NCI-H510A treated with DMSO at 0.1 percent for 48 hours (cell line): ENCODE data around the gene VKORC1.

Source experiments
- DNase-seq: peaks from one replicate; lab custom pipeline; 2025; lab: John Stamatoyannopoulos, UW

The VKORC1 gene

DNA sequence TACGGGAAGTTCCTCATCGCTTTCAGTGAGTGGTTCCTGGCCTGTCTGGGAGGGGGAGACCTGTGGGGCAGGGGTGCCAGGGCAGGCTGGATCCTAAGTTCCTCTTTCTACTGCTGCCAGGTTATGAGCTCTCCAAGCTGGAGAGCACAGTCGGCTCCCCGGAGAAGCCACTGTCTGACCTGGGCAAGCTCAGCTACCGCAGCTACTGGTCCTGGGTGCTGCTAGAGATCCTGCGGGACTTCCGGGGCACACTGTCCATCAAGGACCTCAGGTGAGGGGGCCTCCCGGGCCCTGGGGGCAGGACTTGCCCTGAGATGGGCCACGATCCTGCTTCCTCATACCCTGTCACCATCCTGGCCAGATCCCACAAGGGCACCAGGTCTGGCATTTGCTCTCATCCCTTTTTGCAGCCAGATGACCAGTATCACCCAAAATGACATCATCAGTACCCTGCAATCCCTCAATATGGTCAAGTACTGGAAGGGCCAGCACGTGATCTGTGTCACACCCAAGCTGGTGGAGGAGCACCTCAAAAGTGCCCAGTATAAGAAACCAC, 35.8 kb upstream of the VKORC1 start:
- no peak for DNase-seq

DNA sequence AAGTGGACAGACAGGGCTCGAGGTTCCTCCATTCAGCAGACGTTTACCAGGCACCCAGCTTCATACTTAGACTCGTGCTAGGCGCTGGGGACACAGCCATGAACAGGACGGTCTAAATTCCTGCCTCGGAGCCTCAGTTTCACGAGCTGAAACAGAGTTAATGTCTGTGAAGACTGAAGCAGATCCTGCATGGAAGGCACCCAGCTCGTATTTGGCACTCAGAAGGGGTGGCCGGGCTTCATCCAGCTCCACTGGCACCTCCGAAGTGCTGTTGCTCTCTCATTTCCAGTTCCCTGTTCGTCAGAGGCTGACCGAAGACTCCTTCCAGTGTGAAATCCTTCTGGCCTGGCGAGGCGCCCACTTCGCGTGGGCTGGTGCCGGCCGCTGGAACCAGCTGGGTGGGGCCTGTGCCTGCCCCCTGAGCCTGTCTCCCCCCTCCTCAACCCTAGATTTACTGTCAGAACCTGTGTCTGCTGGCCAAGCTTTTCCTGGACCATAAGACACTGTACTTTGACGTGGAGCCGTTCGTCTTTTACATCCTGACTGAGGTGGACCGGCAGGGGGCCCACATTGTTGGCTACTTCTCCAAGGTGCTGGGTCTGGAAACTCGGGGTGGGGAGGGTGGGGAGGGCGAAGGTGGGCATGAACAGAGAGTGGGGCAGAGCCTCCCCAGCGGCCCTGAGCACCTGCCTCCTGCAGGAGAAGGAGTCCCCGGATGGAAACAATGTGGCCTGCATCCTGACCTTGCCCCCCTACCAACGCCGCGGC, 35.2 kb upstream of the VKORC1 start:
- no peak for DNase-seq

DNA sequence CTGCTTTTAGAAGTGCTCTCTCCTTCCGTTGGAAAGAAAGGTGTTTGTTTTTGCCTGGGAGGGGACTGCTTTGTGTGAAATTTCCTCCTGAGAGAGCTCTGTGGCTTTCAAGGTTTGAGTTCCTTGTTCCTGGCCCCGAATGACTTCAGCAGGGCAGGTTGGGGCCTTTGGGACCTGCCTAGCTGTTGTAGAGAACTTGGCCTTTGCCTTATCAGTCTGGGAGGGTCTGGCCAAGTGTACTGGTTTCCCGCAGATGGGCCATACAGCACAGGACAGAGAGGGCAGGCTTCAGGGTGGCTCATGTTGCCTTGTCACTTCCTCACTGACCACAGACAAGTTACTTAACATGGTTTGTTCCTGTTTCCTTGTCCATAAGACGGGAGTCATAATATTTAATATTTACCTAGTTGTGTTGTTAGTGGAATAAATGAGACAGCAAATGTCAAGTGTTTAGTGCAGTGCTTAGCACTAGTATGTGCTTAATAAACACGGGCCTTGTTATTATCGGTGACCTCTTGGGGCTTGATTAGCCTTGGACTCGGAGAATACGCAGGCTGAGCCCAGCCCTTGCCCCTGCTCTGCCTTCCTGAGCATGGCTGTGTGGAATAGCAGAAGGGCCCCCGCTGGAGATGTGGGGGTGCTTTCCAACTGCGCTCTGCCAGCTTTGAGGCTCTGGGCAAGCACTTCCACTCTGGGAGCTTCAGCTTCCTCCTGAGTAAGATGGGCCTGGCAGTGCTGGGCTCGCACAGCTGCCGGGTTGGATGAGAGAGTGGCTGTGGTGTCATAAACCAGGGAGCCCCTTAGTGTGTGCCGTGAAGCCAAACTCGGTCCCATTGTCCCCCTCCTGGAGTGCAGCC, 34.3 kb upstream of the VKORC1 start:
- DNase-seq = no peak

DNA sequence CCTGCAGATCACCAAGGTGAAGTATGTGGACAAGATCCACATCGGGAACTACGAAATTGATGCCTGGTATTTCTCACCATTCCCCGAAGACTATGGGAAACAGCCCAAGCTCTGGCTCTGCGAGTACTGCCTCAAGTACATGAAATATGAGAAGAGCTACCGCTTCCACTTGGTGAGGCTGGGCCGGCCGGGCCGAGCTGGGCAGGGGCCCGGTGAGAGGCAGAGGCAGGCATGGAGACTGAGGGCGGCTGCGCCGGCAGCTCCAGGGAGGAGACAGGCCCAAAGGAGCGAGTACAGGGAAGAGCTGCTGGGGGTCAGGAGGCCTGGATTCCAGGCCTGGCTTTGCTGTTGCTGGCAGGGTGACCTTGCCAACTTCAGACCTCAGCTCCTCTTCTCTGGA, 32.6 kb upstream of the VKORC1 start:
- DNase-seq = no peak

DNA sequence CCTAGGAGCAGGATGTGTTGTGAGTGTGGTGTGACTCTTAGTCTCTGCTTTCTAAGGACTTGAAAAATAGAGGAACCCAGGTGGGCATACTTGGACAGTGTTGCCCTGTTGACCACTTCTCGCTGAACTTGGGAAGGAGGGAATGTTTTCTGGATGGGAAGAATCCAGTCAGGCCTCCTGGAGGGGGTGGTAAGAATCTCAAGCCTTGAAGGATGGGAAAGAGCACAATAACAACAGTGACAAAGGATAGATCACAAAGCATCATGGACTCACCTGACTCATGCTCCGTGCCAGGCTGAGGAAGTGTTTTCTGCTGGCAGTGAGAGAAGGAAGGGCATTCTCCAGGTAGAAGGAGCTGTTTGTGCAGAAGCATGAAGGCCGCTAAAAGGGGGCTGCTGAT, 31.2 kb upstream of the VKORC1 start:
- DNase-seq = no peak

DNA sequence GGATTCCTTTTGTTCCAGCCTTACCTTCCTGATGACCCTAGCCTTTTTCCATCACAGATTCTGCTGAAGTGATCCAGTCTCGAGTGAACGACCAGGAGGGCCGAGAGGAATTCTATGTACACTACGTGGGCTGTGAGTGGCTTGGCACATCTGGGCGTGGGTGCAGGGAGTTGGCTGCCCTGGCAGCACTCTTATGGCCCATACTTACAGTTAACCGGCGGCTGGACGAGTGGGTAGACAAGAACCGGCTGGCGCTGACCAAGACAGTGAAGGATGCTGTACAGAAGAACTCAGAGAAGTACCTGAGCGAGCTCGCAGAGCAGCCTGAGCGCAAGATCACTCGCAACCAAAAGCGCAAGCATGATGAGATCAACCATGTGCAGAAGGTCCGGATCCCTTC, 25.5 kb upstream of the VKORC1 start:
- DNase-seq = no peak

DNA sequence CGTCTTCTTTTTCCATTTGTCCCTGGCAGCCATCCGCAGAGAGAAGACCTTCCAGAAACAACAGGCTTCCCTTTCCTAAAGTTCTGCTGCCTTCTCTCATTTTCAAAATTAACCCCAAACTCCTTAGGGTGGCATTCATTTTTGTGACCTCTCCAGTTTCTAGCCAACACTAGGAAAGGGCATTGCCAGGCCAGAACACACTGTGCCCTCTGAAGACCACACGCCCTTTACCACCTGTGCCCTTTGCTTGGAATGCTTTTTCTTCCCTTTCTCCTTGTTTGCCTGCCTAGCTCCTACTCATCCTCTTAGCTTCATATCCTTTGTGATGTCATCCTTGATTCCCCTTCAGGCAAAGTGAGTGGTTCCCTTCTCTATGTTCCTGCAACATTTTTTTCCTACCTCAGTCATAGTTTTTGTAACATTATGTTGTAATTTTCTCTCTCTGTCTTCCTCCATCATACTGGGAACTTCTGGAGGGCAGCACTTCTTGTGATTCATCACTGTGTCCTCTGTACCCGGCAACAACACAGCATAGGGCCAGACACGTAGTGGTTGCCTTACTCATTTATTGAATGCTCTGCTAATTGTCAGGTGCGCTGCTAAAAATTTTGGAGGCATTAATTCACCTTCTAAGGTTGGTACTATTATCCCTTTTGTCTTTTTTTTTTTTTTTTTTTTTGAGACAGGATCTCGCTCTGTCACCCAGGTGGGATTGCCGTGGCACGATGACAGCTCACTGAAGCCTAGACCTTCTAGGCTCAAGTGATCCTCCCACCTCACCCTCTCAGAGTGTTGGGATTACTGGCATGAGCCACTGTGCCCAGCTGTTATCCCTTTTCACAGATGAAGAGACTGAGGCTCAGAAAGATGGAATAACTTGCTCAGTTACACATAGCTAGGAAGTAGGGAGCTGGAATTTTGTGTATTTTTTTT, 23.9 kb upstream of the VKORC1 start:
- no peak for DNase-seq

DNA sequence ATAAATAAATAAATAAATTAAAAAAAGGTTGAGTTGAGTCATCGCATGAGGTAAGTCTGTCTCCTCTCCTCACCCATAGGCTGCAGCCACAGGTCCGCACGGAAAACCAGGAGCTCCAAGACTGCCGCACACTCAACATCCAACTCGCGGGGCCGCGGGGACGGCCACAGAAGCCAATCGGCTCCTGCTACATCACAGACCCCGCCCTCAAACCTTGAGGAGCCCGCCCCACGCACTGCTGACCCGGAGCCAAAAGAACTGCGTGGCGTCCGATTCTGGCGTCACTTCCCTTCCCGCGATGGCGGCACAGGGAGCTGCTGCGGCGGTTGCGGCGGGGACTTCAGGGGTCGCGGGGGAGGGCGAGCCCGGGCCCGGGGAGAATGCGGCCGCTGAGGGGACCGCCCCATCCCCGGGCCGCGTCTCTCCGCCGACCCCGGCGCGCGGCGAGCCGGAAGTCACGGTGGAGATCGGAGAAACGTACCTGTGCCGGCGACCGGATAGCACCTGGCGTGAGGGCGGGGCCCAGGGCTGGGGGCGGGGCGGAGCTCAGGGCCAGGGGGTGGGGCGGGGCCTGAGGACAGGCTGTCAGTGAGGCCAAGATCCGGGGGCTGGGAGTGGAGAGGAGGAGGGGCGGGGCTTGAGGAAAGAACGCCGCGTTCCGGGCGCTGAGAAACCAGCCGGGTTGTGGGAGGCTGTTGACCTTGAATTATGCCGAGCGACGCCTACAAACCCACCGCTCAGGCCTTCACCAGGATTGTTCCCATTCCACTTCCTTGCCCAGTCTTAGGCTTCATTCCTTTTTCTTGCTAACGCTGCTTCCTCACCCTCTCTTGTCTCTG, 23.0 kb upstream of the VKORC1 start, which contains the start of gene KAT8:
Gene KAT8, plus strand, starts transcription at position 281 of the 839 bp plus-strand sequence. Its CDS starts 18 bp downstream, at position 299.
- DNase-seq = peak; percentile 98

DNA sequence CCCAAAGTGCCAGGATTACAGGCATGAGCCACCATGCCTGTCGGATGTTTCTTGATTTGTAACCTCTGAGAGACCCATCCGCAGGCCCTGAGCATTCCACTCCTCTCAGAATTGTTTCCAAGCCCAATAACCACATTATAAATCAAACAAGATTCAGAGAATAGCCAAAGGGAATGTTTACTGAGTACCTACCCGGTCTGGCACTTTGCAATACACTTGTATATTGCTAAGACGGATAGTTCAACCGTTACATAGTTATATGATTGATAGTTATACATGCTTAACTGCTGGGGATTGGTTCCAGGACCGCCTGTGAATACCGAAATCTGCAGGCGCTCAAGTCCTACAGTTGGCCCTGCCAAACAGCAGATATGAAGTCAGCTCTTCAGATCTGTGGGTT, 19.9 kb upstream of the VKORC1 start:
- DNase-seq = no peak

DNA sequence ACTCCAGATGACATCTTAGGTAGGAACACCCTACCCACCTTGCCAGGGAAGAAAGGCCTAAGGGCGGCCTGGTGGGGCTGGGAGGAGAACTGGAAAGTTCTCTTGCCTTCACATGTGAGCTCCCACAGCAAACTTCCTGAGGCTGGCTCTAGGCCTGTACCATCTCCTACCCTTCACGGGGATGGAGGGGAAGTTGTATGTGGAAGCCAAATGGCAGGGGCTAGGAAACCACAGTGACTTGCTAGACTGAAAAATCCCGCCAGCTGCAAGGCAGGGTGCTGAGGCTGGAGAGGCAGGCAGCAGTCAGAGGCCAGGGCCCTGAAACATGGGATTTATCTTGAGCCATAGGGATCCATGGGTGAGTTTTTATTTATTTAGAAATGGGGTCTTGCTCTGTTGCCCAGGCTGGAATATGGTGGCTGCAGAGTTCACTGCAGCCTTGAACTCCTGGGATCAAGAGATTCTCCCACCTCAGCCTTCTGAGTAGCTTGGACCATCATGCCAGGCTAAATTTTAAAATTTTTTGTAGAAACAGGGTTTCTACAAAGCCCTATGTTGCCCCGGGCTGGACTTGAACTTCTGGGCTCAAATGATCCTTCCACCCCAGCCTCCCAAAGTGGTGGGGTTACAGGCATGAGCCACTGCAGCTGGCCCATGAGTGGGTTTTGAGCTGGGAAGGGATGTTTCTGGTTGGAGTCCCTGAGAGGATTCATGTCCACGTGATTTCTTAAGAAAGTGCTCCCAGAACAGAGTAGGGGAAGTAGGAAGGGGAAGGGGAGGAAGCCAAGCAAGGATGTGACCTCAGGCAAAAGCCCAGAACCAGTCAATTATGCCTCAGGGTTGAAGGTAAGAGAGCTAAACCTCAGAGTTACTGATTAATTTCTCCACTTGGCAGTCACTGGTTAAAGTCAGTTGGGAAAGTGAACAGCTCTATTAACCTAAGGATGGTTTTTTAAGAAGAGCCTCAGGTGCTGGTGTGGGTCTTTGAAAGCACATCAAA, 18.8 kb upstream of the VKORC1 start:
- DNase-seq = no peak

DNA sequence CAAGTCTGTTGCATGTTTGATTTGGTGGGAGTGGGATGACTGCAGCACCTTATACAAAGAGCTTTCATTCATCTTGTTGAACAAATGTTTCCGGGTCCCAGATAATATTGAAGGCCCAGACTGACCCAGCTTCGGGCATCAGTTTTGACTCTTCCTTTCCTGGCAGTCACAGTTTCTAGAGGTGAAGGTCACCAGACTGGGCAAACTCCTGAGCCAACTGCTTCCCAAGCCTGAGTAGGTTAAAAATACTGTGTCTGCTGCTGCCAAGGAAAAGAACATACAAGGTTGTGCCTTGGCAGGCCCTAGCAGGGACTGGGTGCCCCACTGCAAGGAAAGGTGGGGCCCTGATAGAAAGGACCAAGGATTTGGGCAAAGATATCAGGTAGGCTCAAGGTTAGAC, 18.1 kb upstream of the VKORC1 start:
- no peak for DNase-seq

DNA sequence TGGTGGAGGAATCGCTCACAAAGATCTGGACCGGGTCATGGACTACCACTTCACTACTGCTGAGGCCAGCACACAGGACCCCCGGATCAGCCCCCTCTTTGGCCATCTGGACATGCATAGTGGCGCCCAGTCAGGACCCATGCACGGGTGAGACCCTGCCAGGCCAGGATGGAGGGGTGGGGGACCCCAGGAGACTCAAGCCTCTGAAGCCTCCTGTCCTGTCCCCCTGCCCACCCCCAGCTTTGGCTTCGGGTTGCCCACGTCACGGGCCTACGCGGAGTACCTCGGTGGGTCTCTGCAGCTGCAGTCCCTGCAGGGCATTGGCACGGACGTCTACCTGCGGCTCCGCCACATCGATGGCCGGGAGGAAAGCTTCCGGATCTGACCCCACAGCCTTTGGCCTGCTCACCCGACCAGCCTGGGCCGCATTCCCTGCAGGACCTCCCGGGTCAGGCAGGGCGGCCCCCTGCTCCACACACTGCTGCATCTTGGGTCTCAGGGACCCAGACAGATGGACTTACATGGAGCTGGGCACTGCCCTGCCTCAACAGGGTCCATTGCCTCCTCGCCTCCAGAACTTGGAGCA, 17.4 kb upstream of the VKORC1 start:
- DNase-seq = no peak

DNA sequence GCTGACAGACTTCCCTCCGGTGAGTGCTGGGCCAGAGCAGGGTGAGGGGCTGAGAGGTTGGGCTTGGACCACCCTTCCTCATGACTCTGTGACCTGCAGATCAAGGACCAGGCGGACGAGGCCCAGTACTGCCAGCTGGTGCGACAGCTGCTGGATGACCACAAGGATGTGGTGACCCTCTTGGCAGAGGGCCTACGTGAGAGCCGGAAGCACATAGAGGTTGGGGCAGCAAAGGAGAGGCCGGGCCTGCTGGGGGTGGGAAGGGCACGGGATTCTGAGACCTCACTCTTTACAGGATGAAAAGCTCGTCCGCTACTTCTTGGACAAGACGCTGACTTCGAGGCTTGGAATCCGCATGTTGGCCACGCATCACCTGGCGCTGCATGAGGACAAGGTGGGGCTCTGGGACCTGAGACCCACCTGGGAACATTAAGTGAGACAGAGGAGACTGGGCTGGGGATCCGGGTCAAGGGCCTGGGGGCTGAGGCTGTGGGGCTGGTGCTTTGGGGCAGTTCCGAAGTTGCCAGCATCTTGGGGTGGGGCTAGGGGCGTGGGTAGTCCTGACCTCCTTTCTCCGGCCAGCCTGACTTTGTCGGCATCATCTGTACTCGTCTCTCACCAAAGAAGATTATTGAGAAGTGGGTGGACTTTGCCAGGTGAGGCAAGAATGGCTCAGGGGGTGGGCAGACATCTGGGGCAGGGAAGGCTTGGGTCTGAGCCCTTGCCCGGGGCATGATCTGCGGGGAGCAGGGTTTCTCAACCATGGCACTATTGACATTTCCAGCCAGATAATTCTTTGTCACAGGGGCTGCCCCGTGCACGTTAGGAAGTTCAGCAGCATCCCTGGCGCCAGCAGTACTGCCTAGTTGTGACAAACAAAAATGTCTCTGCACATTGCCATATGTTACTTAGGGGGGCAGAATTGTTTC, 15.8 kb upstream of the VKORC1 start:
- DNase-seq = no peak

DNA sequence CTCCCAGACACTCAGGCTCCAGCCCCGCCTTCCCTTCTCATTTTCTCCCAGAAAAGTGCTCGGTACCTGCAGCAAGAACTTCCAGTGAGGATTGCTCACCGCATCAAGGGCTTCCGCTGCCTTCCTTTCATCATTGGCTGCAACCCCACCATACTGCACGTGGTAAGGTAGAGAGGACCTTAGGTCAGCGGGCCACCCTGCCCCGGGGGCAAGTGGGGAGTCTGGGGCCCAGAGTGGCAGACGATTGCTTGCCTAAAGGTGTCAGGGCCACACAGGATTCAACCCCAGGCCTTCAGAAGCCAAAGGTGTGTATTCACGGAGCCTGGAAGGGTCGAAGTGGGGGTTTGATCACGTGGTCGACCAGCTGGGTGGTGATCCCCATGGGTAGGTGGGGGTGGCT, 15.0 kb upstream of the VKORC1 start:
- no peak for DNase-seq

DNA sequence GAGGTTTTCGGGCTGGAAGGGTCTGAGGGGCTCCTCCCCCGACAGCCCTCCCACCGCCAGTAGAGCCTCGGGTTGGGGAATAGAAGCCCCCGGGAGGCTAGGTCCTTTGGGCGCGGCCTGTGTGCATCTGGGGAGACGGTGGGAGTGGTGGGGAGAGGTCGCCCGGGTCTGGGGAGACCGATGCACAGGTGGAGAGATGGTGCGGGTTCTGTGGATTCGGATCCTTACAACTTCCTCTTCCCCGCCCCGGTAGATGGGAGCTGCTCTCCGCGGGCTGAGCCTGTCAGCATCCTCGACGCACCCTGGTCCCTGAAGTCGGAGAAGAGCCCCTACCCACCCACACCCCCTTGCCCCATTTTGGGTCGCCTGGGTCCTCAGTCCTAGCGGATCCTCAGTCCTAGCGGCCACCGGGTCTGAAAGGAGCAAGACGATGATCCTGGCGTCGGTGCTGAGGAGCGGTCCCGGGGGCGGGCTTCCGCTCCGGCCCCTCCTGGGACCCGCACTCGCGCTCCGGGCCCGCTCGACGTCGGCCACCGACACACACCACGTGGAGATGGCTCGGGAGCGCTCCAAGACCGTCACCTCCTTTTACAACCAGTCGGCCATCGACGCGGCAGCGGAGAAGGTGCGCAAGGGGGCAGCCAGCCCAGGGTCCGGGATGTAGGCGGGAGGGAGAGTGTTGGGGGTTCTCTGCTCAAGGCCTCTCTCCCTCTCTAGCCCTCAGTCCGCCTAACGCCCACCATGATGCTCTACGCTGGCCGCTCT, 14.4 kb upstream of the VKORC1 start:
- no peak for DNase-seq

DNA sequence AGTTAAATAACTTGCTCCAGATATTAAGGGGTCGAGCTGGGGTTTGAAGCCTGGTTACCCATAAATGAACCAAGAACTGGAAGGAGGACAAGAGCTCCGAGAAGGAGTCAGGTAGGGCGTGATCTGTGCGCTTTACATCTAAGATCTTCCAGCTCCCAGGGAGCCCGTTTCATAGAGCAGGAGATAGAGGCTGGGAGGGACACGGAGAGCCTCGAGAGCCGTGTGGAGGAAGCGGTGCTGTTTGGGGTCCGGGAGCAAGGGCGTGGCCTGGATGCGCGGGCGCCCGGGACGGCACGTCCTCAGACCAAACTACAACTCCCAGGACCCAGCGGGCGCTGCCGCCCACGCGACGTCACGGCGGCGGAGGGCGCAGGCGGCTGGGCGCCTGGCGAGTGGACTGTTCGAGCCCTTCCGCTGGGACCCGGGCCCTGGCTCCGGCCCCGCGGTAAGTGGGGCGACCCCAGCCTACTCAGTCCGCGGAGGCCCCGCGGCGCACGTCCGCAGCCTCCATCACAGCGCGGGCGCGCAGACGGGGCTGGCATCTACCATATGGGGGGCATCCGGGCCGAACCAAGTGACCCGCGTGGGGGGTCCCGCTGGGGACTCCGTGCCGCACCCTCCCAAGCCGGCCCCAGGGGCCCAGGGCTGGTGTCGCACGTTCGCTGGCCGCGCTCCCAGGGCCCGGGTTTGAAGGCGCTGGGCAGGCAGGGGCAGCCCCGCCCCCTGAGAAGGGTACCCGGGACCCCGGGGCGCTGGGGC, 13.6 kb upstream of the VKORC1 start, which contains the start of gene BCKDK:
Gene BCKDK, plus strand, starts transcription at position 352 of the 759 bp plus-strand sequence. CDS start 838 bp downstream, outside the sequence.
- peak; percentile 22 for DNase-seq
